HEK293T (cell line): Measurements from ENCODE around the gene PPP1R26.

Experiments
- ARNT ChIP-seq: fragments of 450-650 bp; IDR thresholded peaks from 2 replicates; pipeline ENCODE4 v1.6.1; 2017; ENCODE audit warnings: mild to moderate bottlenecking
- FOXA1 ChIP-seq: fragments of 450-650 bp; IDR thresholded peaks from 2 replicates; pipeline ENCODE4 v1.6.1; 2016; ENCODE audit warnings: mild to moderate bottlenecking
- LEF1 ChIP-seq: fragments of 450-650 bp; IDR thresholded peaks from 2 replicates; pipeline ENCODE4 v1.6.1; 2017; ENCODE audit warnings: mild to moderate bottlenecking, borderline replicate concordance
- TARDBP ChIP-seq: fragments of 450-650 bp; IDR thresholded peaks from 2 replicates; pipeline ENCODE4 v1.6.1; 2016

DNA sequence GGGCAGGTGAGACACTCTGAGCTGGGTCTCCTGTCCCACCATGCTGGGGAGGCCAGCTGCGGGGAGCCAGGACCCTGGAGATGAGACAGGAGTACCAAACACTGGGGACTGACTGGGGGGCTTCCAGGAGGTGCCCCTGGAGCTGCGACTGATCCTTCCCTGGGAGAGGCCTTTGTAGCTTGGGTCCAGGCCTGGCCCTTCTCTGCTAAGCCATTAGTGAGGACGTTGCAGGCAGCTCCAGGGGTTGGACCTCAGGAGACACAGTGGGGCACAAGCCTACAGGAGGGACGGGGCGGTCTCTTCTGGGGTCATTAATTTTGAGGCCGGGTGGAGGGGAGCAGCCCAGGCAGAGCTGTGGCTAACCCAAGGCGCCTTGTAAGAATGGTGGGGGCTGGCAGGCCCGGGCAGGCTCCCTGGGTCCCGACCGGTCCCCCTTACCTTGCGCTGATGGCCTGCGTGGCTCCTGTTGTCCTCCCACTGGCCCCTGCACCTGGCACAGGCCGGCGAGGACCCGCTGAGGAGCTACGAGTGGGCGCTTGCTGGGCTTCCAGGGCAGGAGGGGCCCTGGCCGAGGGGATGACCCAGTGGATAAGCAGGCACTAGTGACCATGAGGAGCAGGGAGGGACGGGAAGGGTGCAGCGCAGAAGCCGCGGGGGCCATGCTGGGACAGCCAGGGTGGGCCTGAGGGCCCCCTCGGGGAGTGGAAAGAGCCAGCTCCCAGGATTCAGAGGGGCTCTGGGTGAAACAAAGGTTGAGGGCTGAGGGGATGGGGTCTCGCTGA lies 26.0 kb downstream of the PPP1R26 start:
- no peak for TF ChIP-seq ARNT
- TF ChIP-seq TARDBP = no peak
- TF ChIP-seq FOXA1 = no peak
- no peak for TF ChIP-seq LEF1
